ENCODE data around the gene CLCA2. TPM values are rescaled to one million over a fixed set of nuclear protein-coding genes. Genes with fewer than 3 reads are reported as not detected.

Gene CLCA2
- total and polyA plus RNA-seq, 12 donors: 0.11 to 1.1 (median 0.25) TPM; not detected in 2

DNA sequence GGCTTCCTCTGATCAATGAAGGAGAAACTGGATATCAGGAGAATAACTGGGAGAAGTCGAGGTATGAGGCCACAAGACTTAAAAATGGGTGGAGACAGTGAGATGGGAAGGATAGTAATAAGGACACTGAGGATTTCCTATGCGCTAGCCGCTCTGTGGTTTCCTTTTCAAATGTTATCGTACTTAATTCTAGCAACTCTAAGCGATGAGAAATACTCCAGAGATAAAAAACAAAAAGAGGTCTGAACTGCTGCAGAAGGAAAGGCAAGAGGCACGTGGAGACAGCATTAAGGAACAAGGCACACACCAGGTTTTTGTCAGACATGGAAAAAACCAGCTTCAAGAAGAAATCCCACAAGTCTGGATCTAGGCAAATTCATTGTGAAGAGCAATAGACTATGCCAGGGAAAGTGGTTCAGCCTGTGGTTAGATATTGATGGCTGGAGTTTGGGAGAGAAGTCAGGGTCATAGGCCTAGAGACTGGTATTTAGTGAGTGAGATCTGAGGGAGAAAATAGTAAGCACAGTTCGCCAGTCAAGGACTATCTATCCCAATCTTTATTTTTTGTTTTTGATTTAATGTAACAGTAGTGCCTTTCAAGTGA, 5.3 kb downstream of the CLCA2 start:
- Histone ChIP-seq H3K36me3 (replicated peaks in 1 of 2) (no peaks in the 10 kb centered on the region), H3K27ac (peak overlapping the region in 4 of 5 donors; percentile 4 to 86 (median 47)), H3K4me3 (no peak overlapping the region), H3K27me3 (no peaks in the 10 kb centered on the region), H3K9me3 (replicated peaks in 1 of 3) (no peaks in the 10 kb centered on the region), H3K4me1 (replicated peaks in 1 of 2) (peaks cover 15 to 19% of the 10 kb centered on the region in 2 donors)
- WGBS, 4 donors: 65 to 77% (median 76%) methylated on average over 7 of the region's 7 CpGs
- peak in 1 of 7 donors; percentile 20 for DNase-seq
- intact Hi-C loops (cut with DNase I): no loop called here
- TF ChIP-seq, protein P1, sequence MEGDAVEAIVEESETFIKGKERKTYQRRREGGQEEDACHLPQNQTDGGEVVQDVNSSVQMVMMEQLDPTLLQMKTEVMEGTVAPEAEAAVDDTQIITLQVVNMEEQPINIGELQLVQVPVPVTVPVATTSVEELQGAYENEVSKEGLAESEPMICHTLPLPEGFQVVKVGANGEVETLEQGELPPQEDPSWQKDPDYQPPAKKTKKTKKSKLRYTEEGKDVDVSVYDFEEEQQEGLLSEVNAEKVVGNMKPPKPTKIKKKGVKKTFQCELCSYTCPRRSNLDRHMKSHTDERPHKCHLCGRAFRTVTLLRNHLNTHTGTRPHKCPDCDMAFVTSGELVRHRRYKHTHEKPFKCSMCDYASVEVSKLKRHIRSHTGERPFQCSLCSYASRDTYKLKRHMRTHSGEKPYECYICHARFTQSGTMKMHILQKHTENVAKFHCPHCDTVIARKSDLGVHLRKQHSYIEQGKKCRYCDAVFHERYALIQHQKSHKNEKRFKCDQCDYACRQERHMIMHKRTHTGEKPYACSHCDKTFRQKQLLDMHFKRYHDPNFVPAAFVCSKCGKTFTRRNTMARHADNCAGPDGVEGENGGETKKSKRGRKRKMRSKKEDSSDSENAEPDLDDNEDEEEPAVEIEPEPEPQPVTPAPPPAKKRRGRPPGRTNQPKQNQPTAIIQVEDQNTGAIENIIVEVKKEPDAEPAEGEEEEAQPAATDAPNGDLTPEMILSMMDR (IDR thresholded peaks at IDR 0.05): no peak
- no peak for TF ChIP-seq POLR2A (IDR thresholded peaks at IDR 0.05)

GRCh38 chr1:86429835-86430234, 5.9 kb downstream of the CLCA2 start:
- Histone ChIP-seq H3K36me3 (replicated peaks in 1 of 2) (no peaks in the 10 kb centered on the region), H3K4me3 (no peak overlapping the region), H3K27me3 (no peaks in the 10 kb centered on the region), H3K9me3 (replicated peaks in 1 of 3) (no peaks in the 10 kb centered on the region), H3K4me1 (replicated peaks in 1 of 2) (peaks cover 15 to 19% of the 10 kb centered on the region in 2 donors), H3K27ac (peak overlapping the region in 4 of 5 donors; percentile 23 to 86 (median 61))
- WGBS, 4 donors: 2 to 7% (median 2%) methylated on average over 3 of the region's 3 CpGs
- intact Hi-C loops (cut with DNase I): no loop called here
- DNase-seq: peak; percentile 42 to 88 (median 72)
- TF ChIP-seq, protein P1 (IDR thresholded peaks at IDR 0.05): no peak
- no peak for TF ChIP-seq POLR2A (IDR thresholded peaks at IDR 0.05)

GRCh38 chr1:86430376-86430775, 6.4 kb downstream of the CLCA2 start:
- TF ChIP-seq, protein P1 (IDR thresholded peaks at IDR 0.05): no peak
- TF ChIP-seq POLR2A (IDR thresholded peaks at IDR 0.05): no peak
- Histone ChIP-seq H3K4me1 (replicated peaks in 1 of 2) (peaks cover 15 to 19% of the 10 kb centered on the region in 2 donors), H3K27ac (peak overlapping the region in 4 of 5 donors; percentile 23 to 86 (median 61)), H3K36me3 (replicated peaks in 1 of 2) (no peaks in the 10 kb centered on the region), H3K4me3 (no peak overlapping the region), H3K9me3 (replicated peaks in 1 of 3) (no peaks in the 10 kb centered on the region), H3K27me3 (no peaks in the 10 kb centered on the region)
- no peak for DNase-seq
- intact Hi-C loops (cut with DNase I): no loop called here

- H3K4me1 ChIP-seq (replicated peaks in 1 of 2): peaks cover 15 to 17% of the 10 kb centered on the region in 2 donors
- no peak overlapping the region for H3K27ac ChIP-seq
- TF ChIP-seq POLR2A (IDR thresholded peaks at IDR 0.05): no peak
- TF ChIP-seq, protein P1 (IDR thresholded peaks at IDR 0.05): no peak
- DNase-seq: no peak
- H3K9me3 ChIP-seq (replicated peaks in 1 of 3): no peaks in the 10 kb centered on the region
- H3K36me3 ChIP-seq (replicated peaks in 1 of 2): no peaks in the 10 kb centered on the region
- intact Hi-C loops (cut with DNase I): no loop called here
- no peak overlapping the region for H3K4me3 ChIP-seq
- no peaks in the 10 kb centered on the region for H3K27me3 ChIP-seq
Observed at GRCh38 chr1:86434059-86434458, 10.1 kb downstream of the CLCA2 start.
